Bronchial epithelial cell (primary cell): Measurements from ENCODE around the gene CORIN. TPM values are rescaled to one million over a fixed set of nuclear protein-coding genes. Genes with fewer than 3 reads are reported as not detected.

ENCODE experiments used
- DNase-seq: peaks from one replicate; pipeline ENCODE4 v3.0.0-alpha.2; 2010; ENCODE audit warnings: low read depth
- FAIRE-seq: peaks from 2 replicates; lab custom pipeline; 2011; peaks lifted over from hg19 to GRCh38; lab: Jason Lieb, UNC
- H3K27me3 ChIP-seq: 2 replicates; pipeline ENCODE4 v1.5.1; 2011; ENCODE audit warnings: low read length; ENCODE audit not compliant: control insufficient read depth, insufficient read depth
- H3K36me3 ChIP-seq: 2 replicates; pipeline ENCODE4 v1.5.1; 2011; ENCODE audit warnings: low read length; ENCODE audit not compliant: control insufficient read depth, insufficient read depth
- H3K4me3 ChIP-seq: 2 replicates; pipeline ENCODE4 v1.5.1; 2011; ENCODE audit warnings: mild to moderate bottlenecking, low read depth, low read length, control low read depth
- CTCF ChIP-seq: IDR thresholded peaks from 2 replicates; pipeline ENCODE4 v1.5.1; 2011; ENCODE audit warnings: mild to moderate bottlenecking, moderate library complexity, low read length, control low read depth, inconsistent platforms; ENCODE audit not compliant: insufficient read depth, severe bottlenecking
- total RNA-seq: library from RNA; depleted of rRNA; stranded (reverse); fragments of >200 nt; gene quantifications from 2 replicates; pipeline ENCODE4 v1.2.1, GENCODE V29; 2014

Gene CORIN
- total RNA-seq, 1 donor from 2014 or later, result 0.26 TPM

GRCh38 chr4:47741200-47741599 lies 96.7 kb downstream of the CORIN start:
- Histone ChIP-seq H3K27me3 (no peaks in the 10 kb centered on the region), H3K4me3 (no peak overlapping the region), H3K36me3 (no peaks in the 10 kb centered on the region)
- DNase-seq, result peak; percentile 86
- no peak for TF ChIP-seq CTCF
- no peak for FAIRE-seq

- Histone ChIP-seq H3K27me3 (no peaks in the 10 kb centered on the region), H3K36me3 (no peaks in the 10 kb centered on the region), H3K4me3 (no peak overlapping the region)
- DNase-seq (no peak), FAIRE-seq (no peak)
- no peak for TF ChIP-seq CTCF
These were observed 100.5 kb downstream of the CORIN start for GRCh38 chr4:47737326-47737725.

- DNase-seq, result no peak
- TF ChIP-seq CTCF, result no peak
- Histone ChIP-seq H3K27me3 (no peaks in the 10 kb centered on the region), H3K36me3 (no peaks in the 10 kb centered on the region), H3K4me3 (no peak overlapping the region)
- no peak for FAIRE-seq
These were observed 101.3 kb downstream of the CORIN start for GRCh38 chr4:47736555-47736954.

GRCh38 chr4:47736146-47736545 lies 101.7 kb downstream of the CORIN start:
- FAIRE-seq, result no peak
- no peaks in the 10 kb centered on the region for H3K36me3 ChIP-seq
- no peak for DNase-seq
- H3K4me3 ChIP-seq, result no peak overlapping the region
- no peak for TF ChIP-seq CTCF
- H3K27me3 ChIP-seq, result no peaks in the 10 kb centered on the region

- Histone ChIP-seq H3K4me3 (no peak overlapping the region), H3K36me3 (no peaks in the 10 kb centered on the region), H3K27me3 (no peaks in the 10 kb centered on the region)
- DNase-seq, result no peak
- no peak for TF ChIP-seq CTCF
- FAIRE-seq, result no peak
These were observed 104.3 kb downstream of the CORIN start for GRCh38 chr4:47733302-47734175.
